GM12892 (cell line): ENCODE data around the gene CCDC126.

Experiments used
- DNase-seq: peaks from one replicate; pipeline ENCODE4 v3.0.0; 2011; ENCODE audit not compliant: insufficient read length
- FAIRE-seq: peaks from 2 replicates; lab custom pipeline; 2011; peaks lifted over from hg19 to GRCh38; lab: Jason Lieb, UNC
- POLR2A ChIP-seq: IDR thresholded peaks from 2 replicates; pipeline ENCODE4 v1.6.1; 2011; ENCODE audit warnings: low read depth, low read length, control low read depth
- POLR2AphosphoS5 ChIP-seq: IDR thresholded peaks from 2 replicates; pipeline ENCODE4 v1.6.1; 2011; ENCODE audit warnings: low read depth, low read length, control low read depth
- TAF1 ChIP-seq: IDR thresholded peaks from 2 replicates; pipeline ENCODE4 v1.6.1; 2011; ENCODE audit warnings: low read depth, mild to moderate bottlenecking, control low read depth, low read length, borderline replicate concordance

CCDC126 gene

GRCh38 chr7:23600236-23600635, 3.1 kb downstream of the CCDC126 start:
- no peak for DNase-seq
- TF ChIP-seq POLR2A (no peak), TAF1 (no peak), POLR2AphosphoS5 (no peak)
- FAIRE-seq: no peak

- DNase-seq (no peak), FAIRE-seq (peak; percentile 46)
These were observed 6.6 kb downstream of the CCDC126 start for GRCh38 chr7:23603632-23604295.

GRCh38 chr7:23604296-23604640, 7.1 kb downstream of the CCDC126 start:
- DNase-seq (no peak), FAIRE-seq (no peak)

More at GRCh38 chr7:23603632-23604295, 6.6 kb downstream of the CCDC126 start:
- no peak for TF ChIP-seq POLR2A
- no peak for TF ChIP-seq POLR2AphosphoS5
- no peak for TF ChIP-seq TAF1

DNA sequence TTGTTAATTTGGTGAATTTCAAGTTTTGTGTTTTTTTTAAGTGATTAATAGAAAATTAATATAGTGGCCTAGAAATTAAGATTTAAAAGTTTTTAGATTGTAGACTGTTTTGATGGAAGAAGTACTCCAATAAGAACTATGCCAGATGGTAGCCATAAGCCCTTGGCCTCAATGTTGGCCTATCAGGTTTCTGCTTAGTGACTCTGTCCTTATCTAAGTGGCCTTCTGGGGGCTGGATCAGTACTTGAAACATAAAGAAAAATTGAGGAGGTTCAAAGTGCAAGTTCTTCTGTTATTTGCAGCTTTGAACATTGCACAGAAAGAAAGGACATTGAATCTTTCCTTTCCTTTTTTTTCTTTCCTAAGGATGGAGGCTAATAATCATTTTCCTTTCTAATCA, 9.9 kb downstream of the CCDC126 start:
- DNase-seq (no peak), FAIRE-seq (no peak)
- TF ChIP-seq POLR2A: no peak
- no peak for TF ChIP-seq POLR2AphosphoS5
- no peak for TF ChIP-seq TAF1

More at GRCh38 chr7:23604296-23604640, 7.1 kb downstream of the CCDC126 start:
- TF ChIP-seq POLR2A (no peak), POLR2AphosphoS5 (no peak), TAF1 (no peak)

- FAIRE-seq (no peak), DNase-seq (no peak)
- TF ChIP-seq POLR2AphosphoS5: no peak
- TF ChIP-seq POLR2A: no peak
- no peak for TF ChIP-seq TAF1
These were observed 10.7 kb downstream of the CCDC126 start for GRCh38 chr7:23607866-23608265.

DNA sequence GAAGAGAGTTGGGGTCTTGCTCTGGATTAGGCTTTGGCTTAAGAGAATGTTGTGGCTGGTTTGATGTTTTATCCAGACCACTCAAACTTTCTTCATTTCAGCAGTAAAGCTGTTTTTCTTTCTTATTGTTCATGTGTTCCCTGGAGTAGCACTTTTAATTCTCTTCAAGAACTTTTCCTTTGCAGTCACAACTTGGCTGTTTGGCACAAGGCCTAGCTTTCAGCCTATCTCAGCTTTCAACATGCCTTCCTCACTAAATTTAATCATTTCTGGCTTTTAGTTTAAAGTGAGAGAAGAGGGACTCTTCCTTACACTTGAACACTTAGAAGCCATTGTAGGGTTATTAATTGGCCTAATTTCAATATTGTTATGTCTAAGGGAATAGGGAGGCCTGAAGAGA, 18.1 kb downstream of the CCDC126 start:
- no peak for DNase-seq
- no peak for FAIRE-seq
- TF ChIP-seq POLR2A (no peak), POLR2AphosphoS5 (no peak), TAF1 (no peak)

DNA sequence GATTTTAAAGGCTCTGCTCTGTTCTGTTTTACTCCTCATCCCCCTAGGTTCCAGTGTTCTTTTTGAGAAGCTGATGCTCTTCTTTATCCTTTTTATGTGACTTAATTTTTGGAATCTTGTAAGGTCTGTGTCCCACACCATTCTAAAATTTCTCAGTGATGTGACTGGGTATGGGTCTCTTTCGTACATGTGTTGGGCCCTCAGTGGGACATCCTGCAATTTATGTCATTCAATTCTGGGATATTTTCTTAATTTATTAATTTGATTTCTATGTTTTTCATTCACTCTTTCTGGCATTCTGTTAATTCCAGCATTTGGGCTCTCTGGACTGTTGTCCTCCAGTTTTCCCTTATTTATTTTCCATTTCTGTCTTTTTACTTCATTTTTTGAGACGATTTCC, 19.4 kb downstream of the CCDC126 start:
- no peak for DNase-seq
- TF ChIP-seq POLR2AphosphoS5: no peak
- TF ChIP-seq POLR2A: no peak
- no peak for TF ChIP-seq TAF1
- no peak for FAIRE-seq

DNA sequence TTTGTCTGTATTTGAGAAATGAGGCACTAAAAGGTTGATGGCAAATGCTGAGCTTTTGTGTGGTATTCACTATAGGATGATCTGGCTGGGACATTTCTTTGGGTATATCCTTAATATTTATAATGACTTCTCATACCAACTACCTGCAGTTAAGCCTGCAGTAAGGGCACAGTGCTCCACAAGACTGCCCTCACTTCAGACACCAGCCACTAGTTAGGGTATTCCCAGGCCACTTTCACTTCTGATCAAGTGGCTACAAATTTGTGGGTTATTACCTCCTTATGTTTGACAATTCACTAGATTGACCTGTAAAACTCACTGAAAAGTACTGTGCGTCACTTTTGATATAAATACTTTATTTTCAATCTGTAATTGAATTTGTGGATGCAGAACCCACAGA, 20.3 kb downstream of the CCDC126 start:
- no peak for TF ChIP-seq POLR2A
- no peak for TF ChIP-seq POLR2AphosphoS5
- TF ChIP-seq TAF1: no peak
- DNase-seq (no peak), FAIRE-seq (no peak)

- TF ChIP-seq TAF1 (no peak), POLR2AphosphoS5 (no peak), POLR2A (no peak)
- DNase-seq: no peak
- peak; percentile 36 for FAIRE-seq
These were observed 21.1 kb downstream of the CCDC126 start for GRCh38 chr7:23618241-23618640.

DNA sequence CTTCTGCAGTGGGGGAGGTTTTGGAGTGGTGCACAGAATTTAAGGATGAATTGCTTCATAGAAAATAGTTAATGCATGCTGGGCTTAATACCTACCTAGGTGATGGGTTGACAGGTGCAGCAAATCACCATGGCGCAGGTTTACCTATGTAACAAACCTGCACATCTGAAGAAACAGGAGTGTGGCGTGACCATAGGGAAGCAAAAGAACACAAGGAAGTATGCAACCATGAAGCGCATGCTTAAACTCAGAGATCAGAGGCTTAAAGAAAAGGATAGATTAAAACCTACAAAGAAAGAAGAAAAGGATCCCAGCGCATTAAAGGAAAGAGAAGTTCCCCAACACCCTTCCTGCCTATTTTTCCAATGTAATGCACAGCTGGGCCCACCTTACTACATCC, 22.0 kb downstream of the CCDC126 start:
- TF ChIP-seq POLR2AphosphoS5 (no peak), POLR2A (no peak), TAF1 (no peak)
- FAIRE-seq (no peak), DNase-seq (no peak)

DNA sequence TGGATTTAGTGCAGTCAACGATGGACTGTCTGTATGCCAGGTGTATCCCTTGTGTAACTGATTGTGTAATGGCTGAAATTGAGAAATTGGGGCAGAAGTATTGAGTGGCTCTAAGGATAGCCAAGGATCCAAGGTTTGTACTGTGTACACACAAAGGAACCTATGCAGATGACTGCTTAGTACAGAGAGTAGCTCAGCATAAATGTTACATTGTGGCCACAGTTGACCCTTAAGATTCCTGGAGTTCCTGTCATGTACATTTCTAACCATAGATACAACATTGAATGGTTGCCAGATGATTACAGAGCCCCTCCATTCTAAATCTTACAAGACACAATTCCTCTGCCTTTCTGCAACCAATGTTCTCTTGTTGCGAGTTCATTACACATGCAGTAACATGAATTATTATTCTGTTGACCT, 25.3 kb downstream of the CCDC126 start:
- no peak for TF ChIP-seq TAF1
- TF ChIP-seq POLR2A: no peak
- TF ChIP-seq POLR2AphosphoS5: no peak
- DNase-seq: no peak
- FAIRE-seq: peak; percentile 9

DNA sequence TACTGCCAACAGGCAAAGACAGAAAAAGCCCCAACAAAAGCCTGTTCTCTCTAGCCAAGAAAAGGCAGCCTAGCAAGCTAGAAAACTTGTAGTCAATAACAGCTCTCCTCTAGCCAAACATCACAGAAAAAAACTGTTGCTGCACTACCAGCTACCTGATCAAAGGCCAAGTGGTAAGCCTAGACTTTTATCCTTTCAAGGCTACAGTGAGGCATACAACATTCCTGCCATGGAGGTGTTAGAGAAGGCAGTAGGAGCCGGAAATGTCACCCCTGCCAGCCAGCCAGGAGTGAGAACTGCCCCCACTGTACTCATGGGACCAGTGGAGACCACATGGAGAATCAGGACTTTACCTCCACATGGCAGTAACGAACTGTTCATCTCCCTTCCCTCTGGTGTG, 31.2 kb downstream of the CCDC126 start:
- no peak for FAIRE-seq
- TF ChIP-seq TAF1: no peak
- TF ChIP-seq POLR2AphosphoS5: no peak
- TF ChIP-seq POLR2A: no peak

GRCh38 chr7:23633417-23633816, 36.2 kb downstream of the CCDC126 start:
- DNase-seq (no peak), FAIRE-seq (no peak)
- TF ChIP-seq POLR2A (no peak), TAF1 (no peak), POLR2AphosphoS5 (no peak)

More for the DNA sequence above, 31.2 kb downstream of the CCDC126 start:
- DNase-seq: no peak
